ENCODE results near the gene ERBB4.

DNA sequence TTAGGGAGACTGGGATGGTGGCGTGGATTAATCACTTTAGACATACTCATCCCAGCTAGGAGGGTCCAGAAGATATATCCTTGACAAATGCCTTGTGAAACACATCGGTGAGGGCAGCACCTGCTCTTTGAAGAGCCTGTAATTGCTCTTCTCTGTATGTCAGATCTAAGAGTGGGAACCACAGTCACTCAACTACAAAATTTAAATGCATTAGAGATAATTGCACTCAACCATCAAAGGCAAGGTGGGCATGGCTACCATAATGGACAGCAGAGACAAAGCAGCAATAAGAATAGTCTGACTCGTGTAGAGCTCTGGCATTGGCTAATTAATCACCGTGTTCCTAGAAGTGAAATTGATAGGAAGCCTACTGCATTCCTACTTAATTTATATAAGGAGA, 96.8 kb downstream of the ERBB4 start:
- TF ChIP-seq, protein P1, sequence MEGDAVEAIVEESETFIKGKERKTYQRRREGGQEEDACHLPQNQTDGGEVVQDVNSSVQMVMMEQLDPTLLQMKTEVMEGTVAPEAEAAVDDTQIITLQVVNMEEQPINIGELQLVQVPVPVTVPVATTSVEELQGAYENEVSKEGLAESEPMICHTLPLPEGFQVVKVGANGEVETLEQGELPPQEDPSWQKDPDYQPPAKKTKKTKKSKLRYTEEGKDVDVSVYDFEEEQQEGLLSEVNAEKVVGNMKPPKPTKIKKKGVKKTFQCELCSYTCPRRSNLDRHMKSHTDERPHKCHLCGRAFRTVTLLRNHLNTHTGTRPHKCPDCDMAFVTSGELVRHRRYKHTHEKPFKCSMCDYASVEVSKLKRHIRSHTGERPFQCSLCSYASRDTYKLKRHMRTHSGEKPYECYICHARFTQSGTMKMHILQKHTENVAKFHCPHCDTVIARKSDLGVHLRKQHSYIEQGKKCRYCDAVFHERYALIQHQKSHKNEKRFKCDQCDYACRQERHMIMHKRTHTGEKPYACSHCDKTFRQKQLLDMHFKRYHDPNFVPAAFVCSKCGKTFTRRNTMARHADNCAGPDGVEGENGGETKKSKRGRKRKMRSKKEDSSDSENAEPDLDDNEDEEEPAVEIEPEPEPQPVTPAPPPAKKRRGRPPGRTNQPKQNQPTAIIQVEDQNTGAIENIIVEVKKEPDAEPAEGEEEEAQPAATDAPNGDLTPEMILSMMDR (IDR thresholded peaks at IDR 0.05) = no peak
- TF ChIP-seq ZFX (IDR thresholded peaks at IDR 0.05; ENCODE audit: borderline replicate concordance) = no peak

Data from 22Rv1 (cell line).